Measurements from ENCODE around the gene INSIG1. TPM values are rescaled to one million over a fixed set of nuclear protein-coding genes. Genes with fewer than 3 reads are reported as not detected.

The INSIG1 gene
- total RNA-seq, 1 experiment from 2014 or later, result 92.6 TPM

DNA sequence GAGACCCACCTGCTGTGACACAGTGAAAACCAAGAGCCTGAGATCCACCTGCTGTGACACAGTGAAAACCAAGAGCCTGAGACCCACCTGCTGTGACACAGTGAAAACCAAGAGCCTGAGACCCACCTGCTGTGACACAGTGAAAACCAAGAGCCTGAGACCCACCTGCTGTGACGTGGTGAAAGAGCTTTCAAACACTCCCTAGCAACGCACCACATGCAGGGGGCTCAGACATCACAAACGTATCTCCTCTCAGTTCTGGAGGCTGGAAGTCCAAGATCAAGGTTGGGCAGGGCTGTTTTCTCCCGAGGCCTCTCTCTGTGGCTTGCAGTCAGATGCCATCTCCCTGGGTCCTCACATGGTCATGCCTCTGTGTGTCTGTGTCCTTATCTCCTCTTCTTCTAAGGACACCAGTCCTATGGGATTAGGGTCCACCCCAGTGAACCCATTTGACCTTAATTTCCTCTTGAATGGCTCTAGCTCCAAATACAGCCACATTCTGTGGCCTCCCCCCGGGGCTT lies 43.8 kb downstream of the INSIG1 start:
- Histone ChIP-seq H3K4me1 (ENCODE audit: control insufficient read depth, insufficient read depth, low read length) (peaks cover 6% of the 10 kb centered on the region; the same call in 1 of the 2 replicates), H3K9me3 (ENCODE audit: control insufficient read depth, insufficient read depth, low read depth, low read length) (no peaks in the 10 kb centered on the region), H3K4me3 (ENCODE audit: low read depth in 2 of 2, low read length in 2 of 2) (no peak overlapping the region), H3K36me3 (ENCODE audit: control insufficient read depth, insufficient read depth, low read length) (no peaks in the 10 kb centered on the region), H3K27ac (ENCODE audit: low read length) (no peak overlapping the region), H3K27me3 (ENCODE audit: control insufficient read depth, insufficient read depth, low read length) (no peaks in the 10 kb centered on the region)
- in situ Hi-C loops (cut with HindIII; ENCODE audit: low pct_unique_long_range_greater_than_20kb, low sequenced_read_pairs), result no loop called here
- POLR2A ChIA-PET, result no interaction called here
- TF ChIP-seq REST (IDR thresholded peaks at IDR 0.05; ENCODE audit: insufficient read depth in 1 of 2, low read depth in 2 of 2, low read length in 1 of 2) (no peak), POLR2AphosphoS5 (IDR thresholded peaks at IDR 0.05; ENCODE audit: low read depth, low read length) (no peak), TCF7L2 (IDR thresholded peaks at IDR 0.05; ENCODE audit: low read depth, low read length) (no peak)
- TF ChIP-seq, protein P1, sequence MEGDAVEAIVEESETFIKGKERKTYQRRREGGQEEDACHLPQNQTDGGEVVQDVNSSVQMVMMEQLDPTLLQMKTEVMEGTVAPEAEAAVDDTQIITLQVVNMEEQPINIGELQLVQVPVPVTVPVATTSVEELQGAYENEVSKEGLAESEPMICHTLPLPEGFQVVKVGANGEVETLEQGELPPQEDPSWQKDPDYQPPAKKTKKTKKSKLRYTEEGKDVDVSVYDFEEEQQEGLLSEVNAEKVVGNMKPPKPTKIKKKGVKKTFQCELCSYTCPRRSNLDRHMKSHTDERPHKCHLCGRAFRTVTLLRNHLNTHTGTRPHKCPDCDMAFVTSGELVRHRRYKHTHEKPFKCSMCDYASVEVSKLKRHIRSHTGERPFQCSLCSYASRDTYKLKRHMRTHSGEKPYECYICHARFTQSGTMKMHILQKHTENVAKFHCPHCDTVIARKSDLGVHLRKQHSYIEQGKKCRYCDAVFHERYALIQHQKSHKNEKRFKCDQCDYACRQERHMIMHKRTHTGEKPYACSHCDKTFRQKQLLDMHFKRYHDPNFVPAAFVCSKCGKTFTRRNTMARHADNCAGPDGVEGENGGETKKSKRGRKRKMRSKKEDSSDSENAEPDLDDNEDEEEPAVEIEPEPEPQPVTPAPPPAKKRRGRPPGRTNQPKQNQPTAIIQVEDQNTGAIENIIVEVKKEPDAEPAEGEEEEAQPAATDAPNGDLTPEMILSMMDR (IDR thresholded peaks at IDR 0.05), result no peak
- BruUV-seq (replicated peaks), result no TSS peak
- CTCF ChIA-PET, result no interaction called here
- DNase-seq (ENCODE audit: low read depth, low spot score) (no peak), ATAC-seq (no peak)
- intact Hi-C loops (cut with micrococcal nuclease; ENCODE audit: unreplicated experiment), result loop anchor here (5.0 kb wide), 1 partner anchor 414 kb away; no protein-coding TSS in a partner anchor

- Histone ChIP-seq H3K36me3 (ENCODE audit: control insufficient read depth, insufficient read depth, low read length) (no peaks in the 10 kb centered on the region), H3K4me1 (ENCODE audit: control insufficient read depth, insufficient read depth, low read length) (peaks cover 6% of the 10 kb centered on the region; the same call in 1 of the 2 replicates), H3K27ac (ENCODE audit: low read length) (no peak overlapping the region), H3K4me3 (ENCODE audit: low read depth in 2 of 2, low read length in 2 of 2) (no peak overlapping the region), H3K27me3 (ENCODE audit: control insufficient read depth, insufficient read depth, low read length) (no peaks in the 10 kb centered on the region), H3K9me3 (ENCODE audit: control insufficient read depth, insufficient read depth, low read depth, low read length) (no peaks in the 10 kb centered on the region)
- CTCF ChIA-PET, result interaction anchor here (0.7 kb wide), 1 partner anchor 415 kb away, joined by 3 read pairs; no protein-coding TSS in a partner anchor
- POLR2A ChIA-PET, result no interaction called here
- DNase-seq (ENCODE audit: low read depth, low spot score), result no peak
- ATAC-seq, result no peak
- intact Hi-C loops (cut with micrococcal nuclease; ENCODE audit: unreplicated experiment), result loop anchor here (5.0 kb wide), 1 partner anchor 415 kb away; no protein-coding TSS in a partner anchor
- TF ChIP-seq REST (IDR thresholded peaks at IDR 0.05; ENCODE audit: insufficient read depth in 1 of 2, low read depth in 2 of 2, low read length in 1 of 2) (no peak), SIN3A (IDR thresholded peaks at IDR 0.05; ENCODE audit: borderline replicate concordance, insufficient read depth, low read depth, low read length) (no peak), TCF7L2 (IDR thresholded peaks at IDR 0.05; ENCODE audit: low read depth, low read length) (no peak), POLR2AphosphoS5 (IDR thresholded peaks at IDR 0.05; ENCODE audit: low read depth, low read length) (no peak)
- TF ChIP-seq, protein P1 (IDR thresholded peaks at IDR 0.05), result no peak
- no TSS peak for BruUV-seq (replicated peaks)
- in situ Hi-C loops (cut with HindIII; ENCODE audit: low pct_unique_long_range_greater_than_20kb, low sequenced_read_pairs), result no loop called here
These were observed 44.6 kb downstream of the INSIG1 start for GRCh38 chr7:155342313-155342712.
